ENCODE measurements around the gene LMO3.

Gene LMO3

GRCh38 chr12:16599081-16599480 lies 6.9 kb downstream of the LMO3 start:
- no peaks in the 10 kb centered on the region for H3K79me1 ChIP-seq (ENCODE audit: low read length)
- no peak overlapping the region for H3K27ac ChIP-seq (ENCODE audit: low read depth, low read length)
- H3K36me3 ChIP-seq (ENCODE audit: control insufficient read depth, insufficient read depth, low read length) = no peaks in the 10 kb centered on the region
- no peak for DNase-seq
- no peak overlapping the region for H3K4me2 ChIP-seq (ENCODE audit: low read length)
- WGBS (ENCODE audit: extremely low coverage, insufficient coverage, low lambda C conversion rate) = no CpG with 5 or more reads among the region's 6 CpGs
- no peak overlapping the region for H3K9ac ChIP-seq (ENCODE audit: low read length)
- H3K18ac ChIP-seq (ENCODE audit: low read length) = no peak overlapping the region
- H3K4me3 ChIP-seq (ENCODE audit: low read length) = no peak overlapping the region
- no peak overlapping the region for H2BK120ac ChIP-seq (ENCODE audit: low read depth, low read length)
- no peak overlapping the region for H3K4ac ChIP-seq (ENCODE audit: low read depth, low read length)
- no peak overlapping the region for H3K23ac ChIP-seq (ENCODE audit: low read length)
- no peak overlapping the region for H2AK5ac ChIP-seq (ENCODE audit: low read length)
- H3K4me1 ChIP-seq (ENCODE audit: control insufficient read depth, low read depth, low read length) = no peaks in the 10 kb centered on the region
- H3K79me2 ChIP-seq (ENCODE audit: control insufficient read depth, insufficient read depth, low read length) = no peaks in the 10 kb centered on the region
- H4K5ac ChIP-seq (ENCODE audit: low read length) = no peak overlapping the region
- no peak overlapping the region for H2BK15ac ChIP-seq (replicated peaks; ENCODE audit: low read depth)
- no peak overlapping the region for H3K56ac ChIP-seq (ENCODE audit: low read length)
- no peak overlapping the region for H2BK5ac ChIP-seq (ENCODE audit: low read length)
- H4K8ac ChIP-seq (ENCODE audit: low read depth, low read length) = no peak overlapping the region
- no peaks in the 10 kb centered on the region for H3K27me3 ChIP-seq (ENCODE audit: insufficient read depth, low read length, poor library complexity)

- H3K56ac ChIP-seq (ENCODE audit: low read length) = no peak overlapping the region
- H4K8ac ChIP-seq (ENCODE audit: low read depth, low read length) = no peak overlapping the region
- H3K4ac ChIP-seq (ENCODE audit: low read depth, low read length) = no peak overlapping the region
- H3K23ac ChIP-seq (ENCODE audit: low read length) = no peak overlapping the region
- H3K18ac ChIP-seq (ENCODE audit: low read length) = no peak overlapping the region
- no peak for DNase-seq
- no peak overlapping the region for H2AK5ac ChIP-seq (ENCODE audit: low read length)
- H2BK15ac ChIP-seq (replicated peaks; ENCODE audit: low read depth) = no peak overlapping the region
- H3K9ac ChIP-seq (ENCODE audit: low read length) = no peak overlapping the region
- H2BK120ac ChIP-seq (ENCODE audit: low read depth, low read length) = no peak overlapping the region
- H3K4me2 ChIP-seq (ENCODE audit: low read length) = no peak overlapping the region
- H2BK5ac ChIP-seq (ENCODE audit: low read length) = no peak overlapping the region
- no peaks in the 10 kb centered on the region for H3K79me2 ChIP-seq (ENCODE audit: control insufficient read depth, insufficient read depth, low read length)
- no peak overlapping the region for H3K4me3 ChIP-seq (ENCODE audit: low read length)
- H3K4me1 ChIP-seq (ENCODE audit: control insufficient read depth, low read depth, low read length) = no peaks in the 10 kb centered on the region
- H3K36me3 ChIP-seq (ENCODE audit: control insufficient read depth, insufficient read depth, low read length) = no peaks in the 10 kb centered on the region
- H4K5ac ChIP-seq (ENCODE audit: low read length) = no peak overlapping the region
- no peak overlapping the region for H3K27ac ChIP-seq (ENCODE audit: low read depth, low read length)
- no peaks in the 10 kb centered on the region for H3K27me3 ChIP-seq (ENCODE audit: insufficient read depth, low read length, poor library complexity)
- H3K79me1 ChIP-seq (ENCODE audit: low read length) = no peaks in the 10 kb centered on the region
Observed at GRCh38 chr12:16594797-16595196, 11.2 kb downstream of the LMO3 start.

GRCh38 chr12:16593546-16593945 lies 12.4 kb downstream of the LMO3 start:
- H3K56ac ChIP-seq (ENCODE audit: low read length) = no peak overlapping the region
- no peak overlapping the region for H4K8ac ChIP-seq (ENCODE audit: low read depth, low read length)
- H3K4ac ChIP-seq (ENCODE audit: low read depth, low read length) = no peak overlapping the region
- H3K18ac ChIP-seq (ENCODE audit: low read length) = no peak overlapping the region
- no peak overlapping the region for H3K4me2 ChIP-seq (ENCODE audit: low read length)
- no peaks in the 10 kb centered on the region for H3K79me1 ChIP-seq (ENCODE audit: low read length)
- no peak overlapping the region for H3K27ac ChIP-seq (ENCODE audit: low read depth, low read length)
- no peak overlapping the region for H3K4me3 ChIP-seq (ENCODE audit: low read length)
- no peak overlapping the region for H2AK5ac ChIP-seq (ENCODE audit: low read length)
- no peaks in the 10 kb centered on the region for H3K36me3 ChIP-seq (ENCODE audit: control insufficient read depth, insufficient read depth, low read length)
- no peaks in the 10 kb centered on the region for H3K27me3 ChIP-seq (ENCODE audit: insufficient read depth, low read length, poor library complexity)
- H3K23ac ChIP-seq (ENCODE audit: low read length) = no peak overlapping the region
- no peaks in the 10 kb centered on the region for H3K4me1 ChIP-seq (ENCODE audit: control insufficient read depth, low read depth, low read length)
- H4K5ac ChIP-seq (ENCODE audit: low read length) = no peak overlapping the region
- DNase-seq = no peak
- WGBS (ENCODE audit: extremely low coverage, insufficient coverage, low lambda C conversion rate) = no CpG with 5 or more reads among the region's 2 CpGs
- no peaks in the 10 kb centered on the region for H3K79me2 ChIP-seq (ENCODE audit: control insufficient read depth, insufficient read depth, low read length)
- no peak overlapping the region for H2BK5ac ChIP-seq (ENCODE audit: low read length)
- H2BK120ac ChIP-seq (ENCODE audit: low read depth, low read length) = no peak overlapping the region
- no peak overlapping the region for H2BK15ac ChIP-seq (replicated peaks; ENCODE audit: low read depth)
- H3K9ac ChIP-seq (ENCODE audit: low read length) = no peak overlapping the region

GRCh38 chr12:16590645-16591044 lies 15.3 kb downstream of the LMO3 start:
- WGBS (ENCODE audit: extremely low coverage, insufficient coverage, low lambda C conversion rate) = no CpG with 5 or more reads among the region's 3 CpGs
- Histone ChIP-seq H4K5ac (ENCODE audit: low read length) (no peak overlapping the region), H3K27ac (ENCODE audit: low read depth, low read length) (no peak overlapping the region), H4K8ac (ENCODE audit: low read depth, low read length) (no peak overlapping the region), H3K4me1 (ENCODE audit: control insufficient read depth, low read depth, low read length) (no peaks in the 10 kb centered on the region), H2BK120ac (ENCODE audit: low read depth, low read length) (no peak overlapping the region), H3K27me3 (ENCODE audit: insufficient read depth, low read length, poor library complexity) (no peaks in the 10 kb centered on the region), H3K79me1 (ENCODE audit: low read length) (no peaks in the 10 kb centered on the region), H3K36me3 (ENCODE audit: control insufficient read depth, insufficient read depth, low read length) (no peaks in the 10 kb centered on the region), H3K4me2 (ENCODE audit: low read length) (no peak overlapping the region), H3K4ac (ENCODE audit: low read depth, low read length) (no peak overlapping the region), H3K56ac (ENCODE audit: low read length) (no peak overlapping the region), H2AK5ac (ENCODE audit: low read length) (no peak overlapping the region), H3K4me3 (ENCODE audit: low read length) (no peak overlapping the region), H2BK15ac (replicated peaks; ENCODE audit: low read depth) (no peak overlapping the region), H3K18ac (ENCODE audit: low read length) (no peak overlapping the region), H2BK5ac (ENCODE audit: low read length) (no peak overlapping the region), H3K9ac (ENCODE audit: low read length) (no peak overlapping the region), H3K23ac (ENCODE audit: low read length) (no peak overlapping the region), H3K79me2 (ENCODE audit: control insufficient read depth, insufficient read depth, low read length) (no peaks in the 10 kb centered on the region)
- DNase-seq = no peak

GRCh38 chr12:16588812-16589211 lies 17.1 kb downstream of the LMO3 start:
- no peak overlapping the region for H3K4me3 ChIP-seq (ENCODE audit: low read length)
- no peaks in the 10 kb centered on the region for H3K79me1 ChIP-seq (ENCODE audit: low read length)
- H3K4me1 ChIP-seq (ENCODE audit: control insufficient read depth, low read depth, low read length) = no peaks in the 10 kb centered on the region
- H3K18ac ChIP-seq (ENCODE audit: low read length) = no peak overlapping the region
- DNase-seq = peak; percentile 75
- H3K27me3 ChIP-seq (ENCODE audit: insufficient read depth, low read length, poor library complexity) = no peaks in the 10 kb centered on the region
- no peak overlapping the region for H2BK5ac ChIP-seq (ENCODE audit: low read length)
- no peak overlapping the region for H4K5ac ChIP-seq (ENCODE audit: low read length)
- no peak overlapping the region for H3K27ac ChIP-seq (ENCODE audit: low read depth, low read length)
- no peak overlapping the region for H3K9ac ChIP-seq (ENCODE audit: low read length)
- no peak overlapping the region for H2AK5ac ChIP-seq (ENCODE audit: low read length)
- H3K56ac ChIP-seq (ENCODE audit: low read length) = no peak overlapping the region
- no peak overlapping the region for H3K4ac ChIP-seq (ENCODE audit: low read depth, low read length)
- H3K23ac ChIP-seq (ENCODE audit: low read length) = no peak overlapping the region
- no CpG with 5 or more reads among the region's 6 CpGs for WGBS (ENCODE audit: extremely low coverage, insufficient coverage, low lambda C conversion rate)
- no peaks in the 10 kb centered on the region for H3K36me3 ChIP-seq (ENCODE audit: control insufficient read depth, insufficient read depth, low read length)
- H2BK15ac ChIP-seq (replicated peaks; ENCODE audit: low read depth) = no peak overlapping the region
- H4K8ac ChIP-seq (ENCODE audit: low read depth, low read length) = no peak overlapping the region
- no peak overlapping the region for H3K4me2 ChIP-seq (ENCODE audit: low read length)
- H3K79me2 ChIP-seq (ENCODE audit: control insufficient read depth, insufficient read depth, low read length) = no peaks in the 10 kb centered on the region
- no peak overlapping the region for H2BK120ac ChIP-seq (ENCODE audit: low read depth, low read length)

- H3K27ac ChIP-seq (ENCODE audit: low read depth, low read length) = no peak overlapping the region
Observed at GRCh38 chr12:16587514-16587913, 18.4 kb downstream of the LMO3 start.

More at GRCh38 chr12:16587514-16587913, 18.4 kb downstream of the LMO3 start:
- H3K36me3 ChIP-seq (ENCODE audit: control insufficient read depth, insufficient read depth, low read length) = no peaks in the 10 kb centered on the region
- no peak overlapping the region for H3K23ac ChIP-seq (ENCODE audit: low read length)
- no peaks in the 10 kb centered on the region for H3K79me2 ChIP-seq (ENCODE audit: control insufficient read depth, insufficient read depth, low read length)
- H3K4ac ChIP-seq (ENCODE audit: low read depth, low read length) = no peak overlapping the region
- no peak overlapping the region for H3K18ac ChIP-seq (ENCODE audit: low read length)
- no peak overlapping the region for H2BK5ac ChIP-seq (ENCODE audit: low read length)
- H4K5ac ChIP-seq (ENCODE audit: low read length) = no peak overlapping the region
- H2BK120ac ChIP-seq (ENCODE audit: low read depth, low read length) = no peak overlapping the region
- no peaks in the 10 kb centered on the region for H3K27me3 ChIP-seq (ENCODE audit: insufficient read depth, low read length, poor library complexity)
- H2BK15ac ChIP-seq (replicated peaks; ENCODE audit: low read depth) = no peak overlapping the region
- no peak overlapping the region for H3K56ac ChIP-seq (ENCODE audit: low read length)
- no peaks in the 10 kb centered on the region for H3K79me1 ChIP-seq (ENCODE audit: low read length)
- no peak overlapping the region for H3K4me3 ChIP-seq (ENCODE audit: low read length)
- no CpG with 5 or more reads among the region's 1 CpG for WGBS (ENCODE audit: extremely low coverage, insufficient coverage, low lambda C conversion rate)
- H3K4me1 ChIP-seq (ENCODE audit: control insufficient read depth, low read depth, low read length) = no peaks in the 10 kb centered on the region
- no peak overlapping the region for H2AK5ac ChIP-seq (ENCODE audit: low read length)
- H4K8ac ChIP-seq (ENCODE audit: low read depth, low read length) = no peak overlapping the region
- no peak overlapping the region for H3K9ac ChIP-seq (ENCODE audit: low read length)
- DNase-seq = no peak
- no peak overlapping the region for H3K4me2 ChIP-seq (ENCODE audit: low read length)
